Stimulated activated naive CD4-positive, alpha-beta T cell (primary cell): ENCODE measurements around the gene TEAD4.

ENCODE experiments used
- DNase-seq, 6 experiments: peaks; one replicate each; lab custom pipeline; 2025; lab: John Stamatoyannopoulos, UW

Gene TEAD4

GRCh38 chr12:3083241-3083920, 124.2 kb downstream of the TEAD4 start:
- DNase-seq: no peak

GRCh38 chr12:3083921-3084347, 124.7 kb downstream of the TEAD4 start:
- DNase-seq: no peak

- DNase-seq: no peak
Observed at GRCh38 chr12:3084742-3085141, 125.5 kb downstream of the TEAD4 start.

- DNase-seq: no peak
Observed at GRCh38 chr12:3085341-3086139, 126.3 kb downstream of the TEAD4 start.

- DNase-seq: no peak
Observed at GRCh38 chr12:3086211-3086610, 127.0 kb downstream of the TEAD4 start.

- DNase-seq: no peak
Observed at GRCh38 chr12:3086729-3087323, 127.6 kb downstream of the TEAD4 start.

GRCh38 chr12:3087758-3088650, 128.8 kb downstream of the TEAD4 start:
- no peak for DNase-seq

GRCh38 chr12:3089588-3089987, 130.4 kb downstream of the TEAD4 start:
- DNase-seq: no peak
